PC-3 (cell line): Measurements from ENCODE around the gene PRPF6. TPM values are rescaled to one million over a fixed set of nuclear protein-coding genes. Genes with fewer than 3 reads are reported as not detected.

Experiments used
- ATAC-seq: fragments of 200-7000 bp; cut with Tn5 transposase; 2 replicates; pipeline ENCODE4 v1.9.1; 2020; ENCODE audit warnings: mild to moderate bottlenecking, moderate library complexity
- BruUV-seq: library from RNA; stranded (reverse); fragments of 400-500 nt; replicated peaks from 2 replicates; lab custom pipeline; 2021; lab: Mats Ljungman, UMichigan
- CTCF ChIA-PET: fragments of 300-600 bp; sonication (Branson Sonifier 250); formaldehyde crosslinking; loops from one replicate; lab custom pipeline; 2022; ENCODE audit warnings: antibody characterized with exemption; lab: Charles Lee
- POLR2A ChIA-PET: fragments of 300-600 bp; sonication (Branson Sonifier 250); formaldehyde crosslinking; loops from one replicate; lab custom pipeline; 2022; ENCODE audit warnings: antibody characterized with exemption; ENCODE audit not compliant: unreplicated experiment; lab: Charles Lee
- DNase-seq: peaks from one replicate; pipeline ENCODE4 v3.0.0-alpha.2; 2015
- H2AFZ ChIP-seq: fragments of 300-600 bp; sonication (generic); 2 replicates; pipeline ENCODE4 v1.6.0; 2016; ENCODE audit warnings: antibody characterized with exemption, low read length
- H3F3A ChIP-seq: fragments of 300-600 bp; sonication (generic); one replicate; pipeline ENCODE4 v1.6.0; 2017; ENCODE audit warnings: antibody characterized with exemption, low read length, control low read depth, mild to moderate bottlenecking; ENCODE audit not compliant: unreplicated experiment
- H3K27ac ChIP-seq: fragments of 300-600 bp; sonication (generic); 2 replicates; pipeline ENCODE4 v1.5.1; 2016; ENCODE audit warnings: mild to moderate bottlenecking, low read length
- H3K27me3 ChIP-seq: fragments of 300-600 bp; sonication (generic); 2 replicates; pipeline ENCODE4 v1.6.1; 2016; ENCODE audit warnings: low read length, mixed read lengths
- H3K36me3 ChIP-seq: fragments of 300-600 bp; sonication (generic); 2 replicates; pipeline ENCODE4 v1.6.1; 2016; ENCODE audit warnings: low read depth, mixed run types, low read length, mixed read lengths
- H3K4me1 ChIP-seq: fragments of 300-600 bp; sonication (generic); 2 replicates; pipeline ENCODE4 v1.5.1; 2016; ENCODE audit warnings: low read length; ENCODE audit not compliant: insufficient read depth
- H3K4me2 ChIP-seq: fragments of 300-600 bp; sonication (generic); 2 replicates; pipeline ENCODE4 v1.6.0; 2016; ENCODE audit warnings: low read length
- H3K4me3 ChIP-seq: fragments of 300-600 bp; sonication (generic); 2 replicates; pipeline ENCODE4 v1.5.1; 2016; ENCODE audit warnings: mild to moderate bottlenecking, low read length, mixed read lengths
- H3K79me2 ChIP-seq: fragments of 300-600 bp; sonication (generic); 2 replicates; pipeline ENCODE4 v1.6.1; 2017; ENCODE audit warnings: low read length, mixed read lengths
- H3K9ac ChIP-seq: fragments of 300-600 bp; sonication (generic); 2 replicates; pipeline ENCODE4 v1.6.0; 2016; ENCODE audit warnings: mild to moderate bottlenecking, low read length
- H3K9me2 ChIP-seq: fragments of 300-600 bp; sonication (generic); replicated peaks from 2 replicates; pipeline ENCODE4 v1.6.1; 2016; ENCODE audit warnings: mixed run types, low read length, mixed read lengths
- H3K9me3 ChIP-seq: fragments of 300-600 bp; sonication (generic); 2 replicates; pipeline ENCODE4 v1.6.1; 2016; ENCODE audit warnings: low read length, mixed read lengths
- H4K20me1 ChIP-seq: fragments of 300-600 bp; sonication (generic); 2 replicates; pipeline ENCODE4 v1.6.1; 2016; ENCODE audit warnings: low read length, mixed read lengths
- CTCF ChIP-seq: fragments of 300-600 bp; sonication (generic); conservative IDR thresholded peaks from 2 replicates; pipeline ENCODE4 v1.5.1; 2017; ENCODE audit warnings: antibody characterized with exemption, low read depth, mild to moderate bottlenecking, low read length
- EZH2 ChIP-seq: fragments of 300-600 bp; sonication (generic); IDR thresholded peaks from one replicate; pipeline ENCODE4 v1.6.1; 2017; ENCODE audit warnings: antibody characterized with exemption, mild to moderate bottlenecking, low read length; ENCODE audit not compliant: unreplicated experiment
- EZH2phosphoT487 ChIP-seq: fragments of 300-600 bp; sonication (generic); IDR thresholded peaks from 2 replicates; pipeline ENCODE4 v1.6.1; 2018; ENCODE audit warnings: mild to moderate bottlenecking, antibody characterized with exemption, low read length, borderline replicate concordance
- intact Hi-C: fragments of 100-400 bp; cut with micrococcal nuclease; formaldehyde crosslinking; loops from 2 replicates; pipeline ENCODE4 v1.9.0; 2023
- total RNA-seq: library from RNA; depleted of rRNA; stranded (reverse); fragments of >200 nt; gene quantifications from 2 replicates; pipeline ENCODE4 v1.2.3, GENCODE V29; 2014

PRPF6 gene
- total RNA-seq, 1 experiment from 2014 or later, result 67.1 TPM

DNA sequence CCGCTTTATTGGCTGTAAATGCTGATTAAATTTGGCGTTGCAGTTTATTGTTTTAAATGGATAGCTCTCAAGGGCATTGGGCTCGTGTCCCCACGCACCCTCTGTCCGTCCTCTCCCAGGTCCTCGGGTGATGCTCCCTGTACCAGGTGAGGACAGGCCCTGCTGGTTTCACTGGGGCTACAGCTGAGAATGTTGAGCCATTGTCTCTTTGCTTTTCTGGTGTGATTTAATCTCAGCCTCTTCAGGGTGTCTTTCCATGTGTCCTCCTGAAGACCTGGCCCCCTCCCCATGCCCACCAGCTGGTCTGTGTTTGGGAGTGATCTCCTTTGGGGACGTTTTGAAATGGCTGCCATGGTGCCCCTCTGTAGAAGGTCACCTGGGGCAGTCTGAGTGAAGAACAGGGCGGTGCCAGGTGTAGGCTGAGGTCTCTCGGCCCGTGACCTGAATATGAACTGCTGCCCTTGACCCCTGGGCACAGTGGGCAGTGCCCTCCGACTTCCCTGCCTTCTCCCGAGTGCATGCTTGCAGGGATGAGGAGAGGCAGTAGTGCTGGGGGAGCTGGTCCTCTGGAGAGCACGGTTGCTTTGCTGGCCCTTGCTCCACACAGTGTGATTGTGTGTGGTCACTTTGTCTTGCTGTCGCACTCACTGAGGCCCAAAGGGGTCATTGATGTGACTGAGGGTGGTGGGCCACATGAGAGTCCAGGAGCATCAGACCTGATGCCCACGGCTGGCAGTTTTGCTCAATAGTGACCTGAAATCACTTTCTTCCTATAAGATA is 42.6 kb downstream of the PRPF6 start:
- no peaks in the 10 kb centered on the region for H3F3A ChIP-seq
- intact Hi-C loops, result no loop called here
- H3K27ac ChIP-seq, result no peak overlapping the region
- peaks cover 62% of the 10 kb centered on the region for H3K36me3 ChIP-seq
- TF ChIP-seq EZH2phosphoT487 (no peak), EZH2 (no peak), CTCF (no peak)
- H2AFZ ChIP-seq, result no peak overlapping the region
- no peaks in the 10 kb centered on the region for H3K4me1 ChIP-seq
- no peak overlapping the region for H3K4me2 ChIP-seq
- CTCF ChIA-PET, result no interaction called here
- no peak overlapping the region for H3K4me3 ChIP-seq
- no peak for ATAC-seq
- no peaks in the 10 kb centered on the region for H3K79me2 ChIP-seq
- POLR2A ChIA-PET, result no interaction called here
- no peaks in the 10 kb centered on the region for H3K9me3 ChIP-seq
- H3K9me2 ChIP-seq, result no peaks in the 10 kb centered on the region
- no peaks in the 10 kb centered on the region for H4K20me1 ChIP-seq
- no peak overlapping the region for H3K9ac ChIP-seq
- H3K27me3 ChIP-seq, result no peaks in the 10 kb centered on the region
- BruUV-seq, result no TSS peak
- no peak for DNase-seq

DNA sequence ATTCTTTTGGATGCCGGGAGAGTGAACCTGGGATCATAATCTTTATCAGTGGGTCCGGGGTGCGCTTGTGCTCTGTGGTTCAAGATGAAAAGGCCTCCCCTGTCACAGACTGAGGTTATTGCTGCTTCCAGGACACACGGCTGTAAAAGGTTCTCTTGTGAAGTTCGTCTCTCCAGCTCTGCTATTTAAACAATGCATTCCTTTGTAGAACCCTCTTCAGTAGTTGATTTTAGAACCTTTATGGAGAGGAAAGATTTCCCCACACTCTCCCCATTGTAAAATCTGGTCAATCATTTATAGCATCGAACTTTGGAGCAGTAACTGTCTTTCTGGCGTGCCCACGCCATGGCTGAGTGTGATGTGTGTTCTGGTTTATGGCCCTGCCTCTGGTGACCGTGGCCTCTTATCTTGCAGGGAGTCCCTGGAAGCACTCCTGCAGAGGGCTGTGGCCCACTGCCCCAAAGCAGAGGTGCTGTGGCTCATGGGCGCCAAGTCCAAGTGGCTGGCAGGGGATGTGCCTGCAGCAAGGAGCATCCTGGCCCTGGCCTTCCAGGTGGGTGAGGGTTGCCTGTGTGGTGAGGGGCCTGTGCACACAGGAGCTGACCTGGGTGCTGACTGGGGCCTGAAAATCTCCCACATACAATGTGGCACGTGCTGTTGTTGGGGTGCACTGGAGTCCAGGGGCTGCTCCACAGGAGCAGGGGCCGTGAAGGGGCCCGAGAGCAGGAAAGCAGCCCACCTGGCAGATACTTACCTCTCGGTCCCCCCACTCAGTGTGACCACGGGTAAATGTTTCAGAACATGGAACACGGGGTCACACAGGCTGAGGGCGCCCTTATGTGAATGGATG is 43.4 kb downstream of the PRPF6 start:
- H3K4me2 ChIP-seq, result no peak overlapping the region
- POLR2A ChIA-PET, result no interaction called here
- no peaks in the 10 kb centered on the region for H3K27me3 ChIP-seq
- no peaks in the 10 kb centered on the region for H3K4me1 ChIP-seq
- H3K79me2 ChIP-seq, result no peaks in the 10 kb centered on the region
- intact Hi-C loops, result no loop called here
- CTCF ChIA-PET, result no interaction called here
- no peak overlapping the region for H3K4me3 ChIP-seq
- no peaks in the 10 kb centered on the region for H4K20me1 ChIP-seq
- no peaks in the 10 kb centered on the region for H3K9me2 ChIP-seq
- DNase-seq, result no peak
- no peak overlapping the region for H2AFZ ChIP-seq
- BruUV-seq, result no TSS peak
- H3K9me3 ChIP-seq, result no peaks in the 10 kb centered on the region
- no peak overlapping the region for H3K27ac ChIP-seq
- no peaks in the 10 kb centered on the region for H3F3A ChIP-seq
- TF ChIP-seq CTCF (no peak), EZH2phosphoT487 (no peak), EZH2 (no peak)
- ATAC-seq, result no peak
- no peak overlapping the region for H3K9ac ChIP-seq
- H3K36me3 ChIP-seq, result peaks cover 56% of the 10 kb centered on the region
